Tibial nerve (tissue), 4 donors: ENCODE data around the gene SNPH. TPM values are rescaled to one million over a fixed set of nuclear protein-coding genes. Genes with fewer than 3 reads are reported as not detected.
"Not testable (repeated sequence)": the region's sequence is repeated elsewhere in the genome, so short reads cannot be mapped to it uniquely, and the experiment has no call there.

ENCODE experiments used
- DNase-seq, 2 donors: peaks; one replicate each; pipeline ENCODE4 v3.0.0-alpha.2; 2019; ENCODE audit warnings: low spot score in 2 of 2
- H3K27ac ChIP-seq, 4 donors: fragments of 200-600 bp; sonication (generic) in 3 of 4; one replicate each; pipeline ENCODE4 v1.5.1; 2017 to 2019; ENCODE audit warnings: mild to moderate bottlenecking in 1 of 4
- H3K27me3 ChIP-seq, 2 donors: fragments of 200-600 bp; sonication (generic) in 1 of 2; one replicate each; pipeline versions ENCODE4 v1.5.1 to v1.6.0; 2017 to 2019
- H3K36me3 ChIP-seq, 3 donors: fragments of 200-600 bp; sonication (generic); one replicate each; pipeline ENCODE4 v1.5.1; 2018 to 2019
- H3K4me1 ChIP-seq, 4 donors: fragments of 200-600 bp; sonication (generic) in 3 of 4; one replicate each; pipeline ENCODE4 v1.5.1; 2017 to 2019
- H3K4me3 ChIP-seq, 4 donors: fragments of 200-600 bp; sonication (generic) in 3 of 4; one replicate each; pipeline ENCODE4 v1.5.1; 2017 to 2019; ENCODE audit warnings: mild to moderate bottlenecking in 1 of 4, moderate library complexity in 1 of 4
- H3K9me3 ChIP-seq, 4 donors: fragments of 200-600 bp; sonication (generic) in 3 of 4; one replicate each; pipeline ENCODE4 v1.5.1; 2017 to 2019
- EP300 ChIP-seq, 2 donors: sonication (generic); formaldehyde crosslinking; IDR thresholded peaks; one replicate each; pipeline ENCODE4 v1.6.1; 2017; ENCODE audit warnings: antibody characterized with exemption in 2 of 2, mild to moderate bottlenecking in 1 of 2
- POLR2A ChIP-seq, 2 donors: fragments of 450-650 bp; IDR thresholded peaks; one replicate each; pipeline ENCODE4 v1.6.1; 2017; ENCODE audit warnings: antibody characterized with exemption in 2 of 2, mild to moderate bottlenecking in 2 of 2, moderate library complexity in 2 of 2
- WGBS, 2 donors: methylation state at CpG; one replicate each; pipeline ENCODE4 v1.1.5; 2018; 5-methylcytosine and 5-hydroxymethylcytosine counted together
- total RNA-seq, 4 donors: library from RNA; depleted of rRNA; stranded (reverse); fragments of >200 nt; gene quantifications; one replicate each; pipeline ENCODE4 v1.1.0, GENCODE V29; 2016
- TF ChIP-seq, protein P1 (sequence below), 5 experiments: fragments of 200-600 bp in 3 of 5; fragments of 450-650 bp in 2 of 5; sonication (generic) in 3 of 5; IDR thresholded peaks; one replicate each; pipeline ENCODE4 v1.5.1; 2016 to 2019; ENCODE audit warnings: antibody characterized with exemption in 5 of 5, mild to moderate bottlenecking in 3 of 5, moderate library complexity in 2 of 5

Gene SNPH
- total RNA-seq, 4 donors from 2014 or later: 4.5 to 7.4 (median 6.9) TPM

DNA sequence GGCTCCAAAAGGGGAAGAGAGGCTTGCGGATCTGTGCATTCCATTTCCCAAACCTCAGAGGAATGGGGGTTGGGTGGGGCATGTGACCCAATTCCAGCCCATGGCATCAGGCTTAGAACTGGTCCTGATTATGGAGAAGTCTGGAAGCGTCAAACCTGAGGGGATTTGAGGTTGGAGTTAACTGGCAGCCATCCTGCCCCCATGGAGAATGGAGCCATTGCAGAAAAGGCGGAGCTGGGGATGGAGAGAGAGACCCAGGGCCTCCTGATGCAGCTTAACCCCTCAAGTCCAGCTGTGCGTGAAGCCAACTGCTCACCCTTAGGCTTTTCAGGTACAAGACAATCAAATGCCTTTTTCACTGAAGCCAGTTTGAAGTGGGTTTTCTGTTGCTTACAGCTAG is 72.7 kb downstream of the SNPH start:
- Histone ChIP-seq H3K4me1 (peaks cover 0 to 30% (median 5%) of the 10 kb centered on the region in 4 donors), H3K27me3 (no peaks in the 10 kb centered on the region), H3K4me3 (no peak overlapping the region), H3K9me3 (no peaks in the 10 kb centered on the region), H3K36me3 (peaks cover 0 to 11% (median 0%) of the 10 kb centered on the region in 3 donors), H3K27ac (no peak overlapping the region)
- WGBS, 2 donors: 68 to 73% methylated on average over 4 of the region's 4 CpGs
- DNase-seq: no peak
- TF ChIP-seq EP300 (IDR thresholded peaks at IDR 0.05) (no peak), POLR2A (IDR thresholded peaks at IDR 0.05) (no peak)
- TF ChIP-seq, protein P1, sequence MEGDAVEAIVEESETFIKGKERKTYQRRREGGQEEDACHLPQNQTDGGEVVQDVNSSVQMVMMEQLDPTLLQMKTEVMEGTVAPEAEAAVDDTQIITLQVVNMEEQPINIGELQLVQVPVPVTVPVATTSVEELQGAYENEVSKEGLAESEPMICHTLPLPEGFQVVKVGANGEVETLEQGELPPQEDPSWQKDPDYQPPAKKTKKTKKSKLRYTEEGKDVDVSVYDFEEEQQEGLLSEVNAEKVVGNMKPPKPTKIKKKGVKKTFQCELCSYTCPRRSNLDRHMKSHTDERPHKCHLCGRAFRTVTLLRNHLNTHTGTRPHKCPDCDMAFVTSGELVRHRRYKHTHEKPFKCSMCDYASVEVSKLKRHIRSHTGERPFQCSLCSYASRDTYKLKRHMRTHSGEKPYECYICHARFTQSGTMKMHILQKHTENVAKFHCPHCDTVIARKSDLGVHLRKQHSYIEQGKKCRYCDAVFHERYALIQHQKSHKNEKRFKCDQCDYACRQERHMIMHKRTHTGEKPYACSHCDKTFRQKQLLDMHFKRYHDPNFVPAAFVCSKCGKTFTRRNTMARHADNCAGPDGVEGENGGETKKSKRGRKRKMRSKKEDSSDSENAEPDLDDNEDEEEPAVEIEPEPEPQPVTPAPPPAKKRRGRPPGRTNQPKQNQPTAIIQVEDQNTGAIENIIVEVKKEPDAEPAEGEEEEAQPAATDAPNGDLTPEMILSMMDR (IDR thresholded peaks at IDR 0.05): no peak

DNA sequence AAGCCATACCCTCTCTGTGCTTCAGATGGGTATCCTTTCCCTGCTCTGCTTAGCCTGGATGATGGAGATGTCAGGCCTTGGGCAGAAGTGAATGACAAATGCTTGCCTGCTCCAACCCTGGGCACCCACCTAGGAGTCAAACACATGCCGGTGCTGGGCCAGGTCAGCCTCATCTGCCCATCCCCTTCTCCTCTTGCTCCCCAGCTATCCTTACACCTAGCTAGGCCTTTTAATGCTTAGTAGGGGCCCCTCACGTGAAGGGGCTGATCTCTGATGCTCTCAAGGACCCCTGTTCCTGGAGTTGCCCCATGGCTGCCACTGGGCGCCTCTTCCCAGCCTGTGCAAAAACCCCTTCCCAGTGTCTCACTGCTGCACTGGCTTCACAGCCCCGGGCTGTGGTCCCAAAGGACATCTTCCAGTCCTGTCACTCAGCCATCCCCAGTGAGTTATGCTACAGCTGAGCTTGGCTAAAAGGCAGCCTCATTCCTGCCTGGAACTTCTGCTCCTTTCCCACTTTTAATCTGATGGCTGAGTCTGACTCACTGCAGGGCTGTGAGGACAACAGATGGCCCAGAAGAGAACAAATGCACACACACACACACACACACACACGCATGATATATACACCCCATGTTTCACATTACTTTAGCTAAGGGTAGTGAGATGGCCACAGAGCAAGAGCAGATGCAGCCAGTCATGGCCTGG is 75.6 kb downstream of the SNPH start:
- Histone ChIP-seq H3K27me3 (no peaks in the 10 kb centered on the region), H3K4me3 (no peak overlapping the region), H3K4me1 (peaks cover 0 to 23% (median 5%) of the 10 kb centered on the region in 4 donors), H3K27ac (no peak overlapping the region), H3K36me3 (peaks cover 0 to 5% (median 0%) of the 10 kb centered on the region in 3 donors), H3K9me3 (peaks cover 0 to under 1% (median 0%) of the 10 kb centered on the region in 4 donors)
- no peak for DNase-seq
- WGBS, 2 donors: 80 to 83% methylated on average over 5 of the region's 5 CpGs
- TF ChIP-seq POLR2A (IDR thresholded peaks at IDR 0.05): no peak
- TF ChIP-seq EP300 (IDR thresholded peaks at IDR 0.05): no peak
- TF ChIP-seq, protein P1 (IDR thresholded peaks at IDR 0.05): no peak

DNA sequence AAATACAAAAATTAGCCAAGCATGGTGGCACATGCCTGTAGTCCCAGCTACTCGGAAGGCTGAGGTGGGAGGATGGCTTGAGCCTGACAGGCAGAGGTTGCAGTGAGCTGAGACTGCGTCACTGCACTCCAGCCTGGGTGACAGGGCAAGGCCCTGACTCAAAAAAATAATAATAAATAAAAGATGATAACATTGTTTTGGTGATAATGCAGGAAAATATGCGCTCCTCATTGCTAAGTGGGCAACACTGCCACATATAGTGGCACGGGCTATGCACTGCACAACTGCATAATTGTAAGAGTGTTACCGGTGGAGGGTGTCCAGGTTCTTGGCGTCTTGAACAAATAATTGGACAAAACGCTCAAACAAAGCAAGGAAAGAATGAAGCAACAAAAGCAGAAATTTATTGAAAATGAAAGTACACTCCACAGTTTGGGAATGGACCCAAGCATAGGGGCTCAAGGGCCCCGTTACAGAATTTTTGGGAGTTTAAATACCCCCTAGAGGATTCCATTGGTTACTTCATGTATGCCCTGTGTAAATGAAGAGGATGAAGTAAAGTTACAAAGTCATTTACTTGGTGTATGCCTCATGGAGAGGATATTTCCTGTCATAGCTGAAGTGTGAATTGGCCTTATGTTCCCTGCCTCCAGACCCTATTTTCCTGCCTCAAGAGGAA is 77.5 kb downstream of the SNPH start:
- peaks cover 0 to 16% (median 2%) of the 10 kb centered on the region in 4 donors for H3K9me3 ChIP-seq
- not testable (repeated sequence) for H3K4me1 ChIP-seq, DNase-seq, H3K27ac ChIP-seq, H3K36me3 ChIP-seq, H3K4me3 ChIP-seq, H3K27me3 ChIP-seq
- 85 to 86% methylated on average over 8 of the region's 8 CpGs for WGBS, 2 donors

DNA sequence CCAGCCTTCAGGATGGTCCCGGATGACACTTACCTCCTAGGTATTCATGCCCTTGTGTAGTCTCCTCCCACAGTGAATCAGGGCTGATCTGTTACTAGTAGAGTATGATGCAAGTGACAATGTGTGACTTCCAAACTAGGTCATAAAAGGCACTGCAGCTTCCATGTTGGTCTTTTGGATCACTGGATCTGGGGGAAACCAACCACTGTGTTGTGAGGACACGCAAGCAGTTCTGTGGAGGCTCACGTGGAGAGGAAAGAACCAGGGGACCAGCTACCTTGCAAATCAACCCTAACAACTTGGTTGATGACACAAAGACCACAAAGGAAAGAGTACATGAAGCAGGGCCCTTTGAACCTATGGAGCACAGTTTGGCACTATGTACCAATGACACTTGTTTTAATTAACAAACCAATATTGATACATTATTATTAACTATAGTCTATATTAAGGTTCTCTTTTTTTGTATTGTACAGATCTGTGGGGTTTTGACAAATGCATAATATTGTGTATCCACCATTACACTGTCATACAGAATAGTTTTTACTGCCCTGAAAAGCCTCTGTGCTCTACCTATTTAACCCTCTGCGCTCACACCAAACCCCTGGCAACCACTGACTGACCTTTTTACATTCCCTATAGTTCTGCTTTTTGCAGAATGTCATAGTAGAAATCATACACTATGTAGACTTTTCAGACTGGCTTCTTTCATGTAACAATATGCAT is 79.1 kb downstream of the SNPH start:
- no peak for DNase-seq
- Histone ChIP-seq H3K4me1 (no peaks in the 10 kb centered on the region), H3K27ac (no peak overlapping the region), H3K27me3 (no peaks in the 10 kb centered on the region), H3K9me3 (peaks cover 0 to 29% (median 7%) of the 10 kb centered on the region in 4 donors), H3K36me3 (peaks cover 0 to 6% (median 0%) of the 10 kb centered on the region in 3 donors), H3K4me3 (no peak overlapping the region)
- whole genome bisulfite sequencing, 2 donors: 91 to 99% methylated on average over 4 of the region's 4 CpGs
- TF ChIP-seq EP300 (IDR thresholded peaks at IDR 0.05): no peak
- no peak for TF ChIP-seq POLR2A (IDR thresholded peaks at IDR 0.05)

DNA sequence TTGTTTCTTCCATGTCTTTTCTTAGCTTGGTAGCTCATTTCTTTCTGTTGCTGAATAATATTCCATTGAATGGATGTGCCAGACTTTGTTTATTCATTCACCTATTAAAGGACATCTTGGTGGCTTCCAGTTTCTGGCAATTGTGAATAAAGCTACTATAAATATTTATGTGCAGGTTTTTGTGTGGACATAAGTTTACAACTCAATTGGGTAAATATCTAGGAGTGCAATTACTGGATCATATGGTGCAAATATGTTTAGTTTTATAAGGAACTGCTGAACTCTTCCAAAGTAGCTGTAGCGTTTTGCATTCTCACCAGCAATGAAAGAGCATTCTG is 79.6 kb downstream of the SNPH start:
- peaks cover 0 to 29% (median 7%) of the 10 kb centered on the region in 4 donors for H3K9me3 ChIP-seq
- H3K4me1 ChIP-seq: no peaks in the 10 kb centered on the region
- H3K36me3 ChIP-seq: peaks cover 0 to 11% (median 0%) of the 10 kb centered on the region in 3 donors
- H3K27ac ChIP-seq: no peak overlapping the region
- no peaks in the 10 kb centered on the region for H3K27me3 ChIP-seq
- no peak overlapping the region for H3K4me3 ChIP-seq
- TF ChIP-seq, protein P1 (IDR thresholded peaks at IDR 0.05): no peak
- no peak for TF ChIP-seq EP300 (IDR thresholded peaks at IDR 0.05)
- WGBS, 2 donors: 76 to 91% methylated on average over 1 of the region's 1 CpG
- DNase-seq: no peak
